Measurements from ENCODE around the gene KLK5. TPM values are rescaled to one million over a fixed set of nuclear protein-coding genes. Genes with fewer than 3 reads are reported as not detected.

Gene KLK5
- total and polyA plus RNA-seq, 12 donors = not detected

- intact Hi-C loops (cut with DNase I) = no loop called here
- peaks cover 8% of the 10 kb centered on the region for H3K27me3 ChIP-seq
- WGBS, 4 donors = 64 to 81% (median 71%) methylated on average over 5 to 13 of the region's 13 CpGs
These were observed 27.4 kb upstream of the KLK5 start for GRCh38 chr19:50980208-50980607.

DNA sequence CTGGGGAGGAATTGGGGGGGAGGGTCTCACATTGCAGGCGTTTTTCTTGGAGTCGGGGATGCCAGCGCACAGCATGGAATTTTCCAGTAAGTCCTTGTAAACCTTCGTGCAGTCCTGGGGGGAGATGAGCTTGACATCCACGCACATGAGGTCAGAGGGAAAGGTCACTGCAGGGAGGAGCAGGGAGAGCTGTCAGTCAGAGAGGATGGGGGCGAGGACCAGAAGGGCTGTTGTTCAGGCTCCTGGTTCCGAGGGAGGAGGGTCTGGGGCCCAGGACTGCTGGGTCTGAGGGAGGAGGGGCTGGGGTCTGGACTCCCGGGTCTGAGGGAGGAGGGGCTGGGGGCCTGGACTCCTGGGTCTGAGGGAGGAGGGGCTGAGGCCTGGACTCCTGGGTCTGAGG, 26.9 kb upstream of the KLK5 start:
- intact Hi-C loops (cut with DNase I) = no loop called here
- no peak for TF ChIP-seq POLR2A (IDR thresholded peaks at IDR 0.05)
- TF ChIP-seq, protein P1, sequence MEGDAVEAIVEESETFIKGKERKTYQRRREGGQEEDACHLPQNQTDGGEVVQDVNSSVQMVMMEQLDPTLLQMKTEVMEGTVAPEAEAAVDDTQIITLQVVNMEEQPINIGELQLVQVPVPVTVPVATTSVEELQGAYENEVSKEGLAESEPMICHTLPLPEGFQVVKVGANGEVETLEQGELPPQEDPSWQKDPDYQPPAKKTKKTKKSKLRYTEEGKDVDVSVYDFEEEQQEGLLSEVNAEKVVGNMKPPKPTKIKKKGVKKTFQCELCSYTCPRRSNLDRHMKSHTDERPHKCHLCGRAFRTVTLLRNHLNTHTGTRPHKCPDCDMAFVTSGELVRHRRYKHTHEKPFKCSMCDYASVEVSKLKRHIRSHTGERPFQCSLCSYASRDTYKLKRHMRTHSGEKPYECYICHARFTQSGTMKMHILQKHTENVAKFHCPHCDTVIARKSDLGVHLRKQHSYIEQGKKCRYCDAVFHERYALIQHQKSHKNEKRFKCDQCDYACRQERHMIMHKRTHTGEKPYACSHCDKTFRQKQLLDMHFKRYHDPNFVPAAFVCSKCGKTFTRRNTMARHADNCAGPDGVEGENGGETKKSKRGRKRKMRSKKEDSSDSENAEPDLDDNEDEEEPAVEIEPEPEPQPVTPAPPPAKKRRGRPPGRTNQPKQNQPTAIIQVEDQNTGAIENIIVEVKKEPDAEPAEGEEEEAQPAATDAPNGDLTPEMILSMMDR (IDR thresholded peaks at IDR 0.05) = no peak
- H3K27ac ChIP-seq = no peak overlapping the region
- WGBS, 4 donors = 47 to 57% (median 53%) methylated on average over 7 to 8 of the region's 8 CpGs
- no peaks in the 10 kb centered on the region for H3K36me3 ChIP-seq (replicated peaks in 1 of 2)
- H3K27me3 ChIP-seq = peaks cover 8% of the 10 kb centered on the region
- H3K4me3 ChIP-seq = no peak overlapping the region
- no peak for DNase-seq
- no peaks in the 10 kb centered on the region for H3K4me1 ChIP-seq (replicated peaks in 1 of 2)
- no peaks in the 10 kb centered on the region for H3K9me3 ChIP-seq (replicated peaks in 1 of 3)

More at GRCh38 chr19:50980208-50980607, 27.4 kb upstream of the KLK5 start:
- H3K9me3 ChIP-seq (replicated peaks in 1 of 3) = no peaks in the 10 kb centered on the region
- no peaks in the 10 kb centered on the region for H3K4me1 ChIP-seq (replicated peaks in 1 of 2)
- no peak for DNase-seq
- no peaks in the 10 kb centered on the region for H3K36me3 ChIP-seq (replicated peaks in 1 of 2)
- H3K27ac ChIP-seq = no peak overlapping the region
- TF ChIP-seq POLR2A (IDR thresholded peaks at IDR 0.05) = no peak
- no peak overlapping the region for H3K4me3 ChIP-seq

DNA sequence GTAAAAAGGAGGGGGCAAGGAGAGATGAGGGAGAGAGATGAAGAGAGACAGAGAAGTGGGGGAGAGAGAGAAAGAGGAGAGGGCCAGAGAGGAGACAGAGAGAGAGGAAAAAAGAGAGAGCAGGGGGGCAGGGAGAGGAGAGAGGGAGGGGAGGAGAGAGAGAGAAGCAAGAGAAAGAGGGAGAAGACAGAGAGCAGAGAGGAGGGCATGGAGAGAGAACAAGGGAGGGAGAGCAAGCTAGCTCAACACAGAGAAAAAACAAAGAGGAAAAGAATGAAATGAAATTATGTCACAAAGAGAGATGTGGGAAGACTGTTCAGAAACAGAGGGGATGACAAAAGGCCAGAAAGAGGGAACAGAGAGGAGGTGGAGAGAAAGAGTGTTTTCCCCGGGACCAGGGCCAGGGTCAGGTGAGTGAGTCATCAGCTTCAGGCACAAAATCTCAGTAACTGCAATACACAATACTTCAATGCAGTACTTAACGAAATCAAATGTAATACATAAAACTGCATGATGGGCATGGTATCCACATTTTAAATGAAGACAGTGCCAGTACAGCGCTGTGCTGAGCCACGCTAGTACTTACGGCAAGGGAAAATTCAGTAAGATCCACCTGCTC, 26.0 kb upstream of the KLK5 start:
- WGBS, 4 donors = 42 to 51% (median 48%) methylated on average over 5 of the region's 5 CpGs
- intact Hi-C loops (cut with DNase I) = no loop called here
- Histone ChIP-seq H3K27me3 (peaks cover 8% of the 10 kb centered on the region), H3K27ac (no peak overlapping the region), H3K9me3 (replicated peaks in 1 of 3) (no peaks in the 10 kb centered on the region), H3K36me3 (replicated peaks in 1 of 2) (no peaks in the 10 kb centered on the region), H3K4me3 (no peak overlapping the region), H3K4me1 (replicated peaks in 1 of 2) (no peaks in the 10 kb centered on the region)
- DNase-seq = peak in 2 of 7 donors; percentile 8 to 23
- TF ChIP-seq, protein P1 (IDR thresholded peaks at IDR 0.05) = no peak
- no peak for TF ChIP-seq POLR2A (IDR thresholded peaks at IDR 0.05)

- no peak for TF ChIP-seq POLR2A (IDR thresholded peaks at IDR 0.05)
- TF ChIP-seq, protein P1 (IDR thresholded peaks at IDR 0.05) = no peak
- no peak overlapping the region for H3K4me3 ChIP-seq
- H3K36me3 ChIP-seq (replicated peaks in 1 of 2) = no peaks in the 10 kb centered on the region
- WGBS, 4 donors = 61 to 75% (median 64%) methylated on average over 4 of the region's 4 CpGs
- no peak for DNase-seq
- peaks cover 8% of the 10 kb centered on the region for H3K27me3 ChIP-seq
- no peaks in the 10 kb centered on the region for H3K9me3 ChIP-seq (replicated peaks in 1 of 3)
- intact Hi-C loops (cut with DNase I) = no loop called here
- H3K27ac ChIP-seq = no peak overlapping the region
- no peaks in the 10 kb centered on the region for H3K4me1 ChIP-seq (replicated peaks in 1 of 2)
These were observed 24.8 kb upstream of the KLK5 start for GRCh38 chr19:50977626-50978025.

DNA sequence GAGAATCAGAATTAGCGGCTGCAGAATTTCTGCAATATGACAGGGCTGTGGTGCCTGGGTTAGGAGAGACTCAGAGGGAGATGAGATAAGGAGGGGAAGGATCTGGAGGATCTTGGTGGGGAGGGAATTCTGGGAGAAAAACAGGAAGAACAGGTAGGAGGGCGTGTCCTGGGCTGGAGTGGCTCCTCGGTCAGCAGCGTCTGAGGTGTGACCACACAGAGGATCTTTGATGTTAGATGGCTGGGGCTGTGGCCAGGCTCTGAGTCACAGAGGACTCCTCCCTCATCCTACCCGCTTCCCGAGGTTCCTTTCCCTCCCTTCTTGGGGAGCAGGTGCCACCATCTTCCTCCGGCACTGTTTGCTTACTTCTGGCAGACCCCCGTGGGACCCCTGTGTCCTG, 22.9 kb upstream of the KLK5 start:
- intact Hi-C loops (cut with DNase I) = no loop called here
- no peaks in the 10 kb centered on the region for H3K9me3 ChIP-seq (replicated peaks in 1 of 3)
- H3K4me3 ChIP-seq = no peak overlapping the region
- no peak for DNase-seq
- no peaks in the 10 kb centered on the region for H3K36me3 ChIP-seq (replicated peaks in 1 of 2)
- TF ChIP-seq, protein P1 (IDR thresholded peaks at IDR 0.05) = no peak
- TF ChIP-seq POLR2A (IDR thresholded peaks at IDR 0.05) = no peak
- H3K4me1 ChIP-seq (replicated peaks in 1 of 2) = no peaks in the 10 kb centered on the region
- H3K27me3 ChIP-seq = peaks cover 8% of the 10 kb centered on the region
- H3K27ac ChIP-seq = no peak overlapping the region
- 16 to 29% (median 28%) methylated on average over 6 to 8 of the region's 8 CpGs for WGBS, 4 donors
